ENCODE results near the gene CLIP2. TPM values are rescaled to one million over a fixed set of nuclear protein-coding genes. Genes with fewer than 3 reads are reported as not detected.
"Not testable (repeated sequence)": the region's sequence is repeated elsewhere in the genome, so short reads cannot be mapped to it uniquely, and the experiment has no call there.

Gene CLIP2
- total and polyA plus RNA-seq, 8 donors, result 20.6 to 32.8 (median 25.6) TPM

- Histone ChIP-seq H3K4me1 (peaks cover 0 to 8% of the 10 kb centered on the region in 2 donors), H3K27me3 (no peaks in the 10 kb centered on the region), H3K36me3 (peaks cover 0 to under 1% of the 10 kb centered on the region in 2 donors), H3K4me3 (no peak overlapping the region), H3K27ac (no peak overlapping the region), H3K9me3 (no peaks in the 10 kb centered on the region)
- no peak for ATAC-seq
- intact Hi-C loops (cut with DNase I), result no loop called here
- no peak for TF ChIP-seq CTCF (IDR thresholded peaks at IDR 0.05)
- DNase-seq, result no peak
These were observed 61.5 kb downstream of the CLIP2 start for GRCh38 chr7:74350751-74351150.

GRCh38 chr7:74351836-74352235, 62.6 kb downstream of the CLIP2 start:
- no peak for DNase-seq
- H3K27me3 ChIP-seq, result no peaks in the 10 kb centered on the region
- H3K36me3 ChIP-seq, result peaks cover 0 to 8% of the 10 kb centered on the region in 2 donors
- ATAC-seq, result no peak
- TF ChIP-seq CTCF (IDR thresholded peaks at IDR 0.05), result no peak
- peaks cover 0 to 8% of the 10 kb centered on the region in 2 donors for H3K4me1 ChIP-seq
- intact Hi-C loops (cut with DNase I), result no loop called here
- peaks cover 0 to 9% of the 10 kb centered on the region in 2 donors for H3K9me3 ChIP-seq
- H3K27ac ChIP-seq, result no peak overlapping the region
- H3K4me3 ChIP-seq, result no peak overlapping the region

GRCh38 chr7:74352551-74353138, 63.4 kb downstream of the CLIP2 start:
- DNase-seq; ATAC-seq; intact Hi-C loops (cut with DNase I); H3K4me1 ChIP-seq; H3K4me3 ChIP-seq; H3K27me3 ChIP-seq; H3K27ac ChIP-seq; H3K9me3 ChIP-seq: not testable (repeated sequence)
- H3K36me3 ChIP-seq, result peaks cover 0 to 14% of the 10 kb centered on the region in 2 donors

GRCh38 chr7:74354009-74354408, 64.8 kb downstream of the CLIP2 start:
- ATAC-seq (no peak), DNase-seq (no peak)
- H3K4me1 ChIP-seq, result peaks cover 0 to 8% of the 10 kb centered on the region in 2 donors
- peaks cover 0 to 9% of the 10 kb centered on the region in 2 donors for H3K9me3 ChIP-seq
- no peak for TF ChIP-seq CTCF (IDR thresholded peaks at IDR 0.05)
- no peak overlapping the region for H3K27ac ChIP-seq
- H3K4me3 ChIP-seq, result no peak overlapping the region
- H3K36me3 ChIP-seq, result peaks cover 0 to 14% of the 10 kb centered on the region in 2 donors
- intact Hi-C loops (cut with DNase I), result no loop called here
- no peaks in the 10 kb centered on the region for H3K27me3 ChIP-seq

- H3K27ac ChIP-seq, result no peak overlapping the region
- H3K27me3 ChIP-seq, result no peaks in the 10 kb centered on the region
- H3K4me3 ChIP-seq, result no peak overlapping the region
- TF ChIP-seq CTCF (IDR thresholded peaks at IDR 0.05), result no peak
- peaks cover 0 to 9% of the 10 kb centered on the region in 2 donors for H3K9me3 ChIP-seq
- peaks cover 0 to 20% of the 10 kb centered on the region in 2 donors for H3K36me3 ChIP-seq
- intact Hi-C loops (cut with DNase I), result no loop called here
- H3K4me1 ChIP-seq, result peaks cover 0 to 8% of the 10 kb centered on the region in 2 donors
- peak; percentile 33 for ATAC-seq
- no peak for DNase-seq
These were observed 65.9 kb downstream of the CLIP2 start for GRCh38 chr7:74355091-74355490.

Data from left lung (tissue), 10 donors.